Endodermal cell (in vitro differentiated cells): ENCODE measurements around the gene C4orf51. TPM values are rescaled to one million over a fixed set of nuclear protein-coding genes. Genes with fewer than 3 reads are reported as not detected.
"Not testable (repeated sequence)": the region's sequence is repeated elsewhere in the genome, so short reads cannot be mapped to it uniquely, and the experiment has no call there.

ENCODE experiments used
- DNase-seq: peaks from one replicate; pipeline ENCODE4 v3.0.0-alpha.2; 2017
- H3K27ac ChIP-seq: 2 replicates; pipeline ENCODE4 v1.5.1; 2013; ENCODE audit warnings: mild to moderate bottlenecking, low read depth, low read length, moderate library complexity
- H3K27me3 ChIP-seq: 2 replicates; pipeline ENCODE4 v1.6.1; 2013; ENCODE audit warnings: mild to moderate bottlenecking, low read length, moderate library complexity; ENCODE audit not compliant: insufficient read depth, control insufficient read depth, poor library complexity, severe bottlenecking
- H3K36me3 ChIP-seq: 2 replicates; pipeline ENCODE4 v1.7.0; 2013; ENCODE audit warnings: mild to moderate bottlenecking, low read length, moderate library complexity; ENCODE audit not compliant: control insufficient read depth, insufficient read depth
- H3K4me1 ChIP-seq: one replicate; pipeline ENCODE4 v1.7.0; 2013; ENCODE audit warnings: low read length; ENCODE audit not compliant: control insufficient read depth, insufficient read depth
- H3K4me3 ChIP-seq: 2 replicates; pipeline ENCODE4 v1.5.1; 2013; ENCODE audit warnings: mild to moderate bottlenecking, low read length, moderate library complexity
- H3K9ac ChIP-seq: 2 replicates; pipeline ENCODE4 v1.6.1; 2013; ENCODE audit warnings: mild to moderate bottlenecking, low read length, moderate library complexity; ENCODE audit not compliant: poor library complexity, severe bottlenecking; ENCODE audit errors: extremely low read depth
- H3K9me3 ChIP-seq: 2 replicates; pipeline ENCODE4 v1.6.1; 2013; ENCODE audit warnings: mild to moderate bottlenecking, low read length, moderate library complexity; ENCODE audit not compliant: control insufficient read depth
- H3K27ac Mint-ChIP-seq: 2 replicates; pipeline ENCODE4 v1.8.0; 2020; ENCODE audit warnings: mixed read lengths
- H3K27me3 Mint-ChIP-seq: 2 replicates; pipeline ENCODE4 v1.8.0; 2021; ENCODE audit warnings: mild to moderate bottlenecking, mixed read lengths; ENCODE audit not compliant: insufficient read depth
- H3K36me3 Mint-ChIP-seq: 2 replicates; pipeline ENCODE4 v1.8.0; 2020; ENCODE audit warnings: low read depth, mixed read lengths
- H3K4me1 Mint-ChIP-seq: 2 replicates; pipeline ENCODE4 v1.8.0; 2020; ENCODE audit warnings: mixed read lengths
- H3K4me3 Mint-ChIP-seq: 2 replicates; pipeline ENCODE4 v1.8.0; 2020; ENCODE audit warnings: mild to moderate bottlenecking, moderate library complexity, mixed read lengths
- H3K9me3 Mint-ChIP-seq: 2 replicates; pipeline ENCODE4 v1.8.0; 2020; ENCODE audit warnings: mild to moderate bottlenecking, mixed read lengths
- WGBS, 2 experiments: methylation state at CpG; one replicate each; pipeline versions ENCODE4 v1.1.5 to v1.1.7; 2013; ENCODE audit warnings: missing lambda C conversion rate in 2 of 2, mixed read lengths in 1 of 2; ENCODE audit not compliant: insufficient coverage in 1 of 2, insufficient read length in 1 of 2; 5-methylcytosine and 5-hydroxymethylcytosine counted together
- total RNA-seq, 2 donors: library from RNA; stranded (reverse); fragmentation: NEBNext Ultra II Directional in 1 of 2; extraction: Animal tissue kit (Norgen Biotek cat#: 25700) in 1 of 2; gene quantifications; 2 replicates in 1 of 2; 3 replicates in 1 of 2; pipeline ENCODE4 v1.2.1, GENCODE V29; 2021
- TF ChIP-seq, protein P1 (sequence below): fragments of 200-600 bp; sonication (generic); conservative IDR thresholded peaks from 2 replicates; pipeline ENCODE4 v1.5.0; 2021; ENCODE audit warnings: antibody characterized with exemption, mild to moderate bottlenecking

C4orf51 gene
- total RNA-seq, 2 donors from 2014 or later: 6.8 TPM; not detected in 1

DNA sequence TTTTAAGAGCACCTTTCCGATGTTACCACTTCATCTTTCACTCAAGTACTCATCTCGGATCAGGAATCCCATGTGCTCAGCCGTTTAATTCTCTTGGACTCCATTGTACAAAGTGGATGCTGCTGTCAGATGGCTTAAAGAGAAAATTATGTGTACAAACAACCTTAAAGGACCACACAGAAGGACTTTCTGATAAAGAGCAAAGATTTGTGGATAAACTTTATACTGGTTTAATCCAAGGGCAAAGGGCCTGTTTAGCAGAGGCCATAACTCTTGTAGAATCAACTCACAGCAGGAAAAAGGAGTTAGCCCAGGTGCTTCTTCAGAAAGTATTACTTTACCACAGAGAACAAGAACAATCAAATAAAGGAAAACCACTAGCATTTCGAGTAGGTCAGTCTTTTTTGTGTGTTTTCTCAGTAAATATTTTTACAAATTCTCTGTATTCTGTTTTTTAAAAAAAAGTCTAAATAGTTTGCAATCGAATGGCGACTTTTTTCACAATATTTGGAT is 40.7 kb upstream of the C4orf51 start:
- 84 to 97% methylated on average over 4 to 6 of the region's 6 CpGs for WGBS, 2 experiments
- Mint-ChIP-seq H3K4me1 (peaks cover 22% of the 10 kb centered on the region), H3K9me3 (no peaks in the 10 kb centered on the region), H3K4me3 (no peak overlapping the region), H3K27me3 (peaks cover 53% of the 10 kb centered on the region), H3K36me3 (no peaks in the 10 kb centered on the region), H3K27ac (no peak overlapping the region)
- Histone ChIP-seq H3K27ac (no peak overlapping the region), H3K9me3 (no peaks in the 10 kb centered on the region), H3K36me3 (no peaks in the 10 kb centered on the region), H3K9ac (no peak overlapping the region), H3K4me1 (no peaks in the 10 kb centered on the region), H3K4me3 (no peak overlapping the region), H3K27me3 (peaks cover 78% of the 10 kb centered on the region)
- DNase-seq: no peak
- TF ChIP-seq, protein P1, sequence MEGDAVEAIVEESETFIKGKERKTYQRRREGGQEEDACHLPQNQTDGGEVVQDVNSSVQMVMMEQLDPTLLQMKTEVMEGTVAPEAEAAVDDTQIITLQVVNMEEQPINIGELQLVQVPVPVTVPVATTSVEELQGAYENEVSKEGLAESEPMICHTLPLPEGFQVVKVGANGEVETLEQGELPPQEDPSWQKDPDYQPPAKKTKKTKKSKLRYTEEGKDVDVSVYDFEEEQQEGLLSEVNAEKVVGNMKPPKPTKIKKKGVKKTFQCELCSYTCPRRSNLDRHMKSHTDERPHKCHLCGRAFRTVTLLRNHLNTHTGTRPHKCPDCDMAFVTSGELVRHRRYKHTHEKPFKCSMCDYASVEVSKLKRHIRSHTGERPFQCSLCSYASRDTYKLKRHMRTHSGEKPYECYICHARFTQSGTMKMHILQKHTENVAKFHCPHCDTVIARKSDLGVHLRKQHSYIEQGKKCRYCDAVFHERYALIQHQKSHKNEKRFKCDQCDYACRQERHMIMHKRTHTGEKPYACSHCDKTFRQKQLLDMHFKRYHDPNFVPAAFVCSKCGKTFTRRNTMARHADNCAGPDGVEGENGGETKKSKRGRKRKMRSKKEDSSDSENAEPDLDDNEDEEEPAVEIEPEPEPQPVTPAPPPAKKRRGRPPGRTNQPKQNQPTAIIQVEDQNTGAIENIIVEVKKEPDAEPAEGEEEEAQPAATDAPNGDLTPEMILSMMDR: no peak

DNA sequence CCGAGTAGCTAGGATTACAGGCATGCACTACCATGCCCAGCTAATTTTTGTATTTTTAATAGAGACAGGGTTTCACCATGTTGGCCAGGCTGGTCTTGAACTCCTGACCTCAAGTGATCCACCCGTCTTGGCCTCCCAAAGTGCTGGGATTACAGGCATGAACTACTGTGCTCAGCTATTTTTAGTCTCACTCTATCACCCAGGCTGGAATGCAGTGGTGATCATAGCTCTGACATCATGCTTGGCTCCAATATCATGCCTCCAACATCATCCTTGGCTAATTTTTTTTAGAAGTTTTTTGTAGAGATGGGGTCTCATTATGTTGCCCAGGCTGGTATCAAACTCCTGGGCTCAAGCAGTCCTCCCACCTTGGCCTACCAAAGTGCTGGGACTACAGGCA is 39.7 kb upstream of the C4orf51 start:
- not testable (repeated sequence) for H3K4me1 ChIP-seq, H3K4me3 ChIP-seq, H3K9ac ChIP-seq, H3K27ac ChIP-seq, H3K4me3 Mint-ChIP-seq, H3K36me3 ChIP-seq, H3K9me3 Mint-ChIP-seq, H3K9me3 ChIP-seq, DNase-seq, H3K27ac Mint-ChIP-seq, H3K36me3 Mint-ChIP-seq
- peaks cover 68% of the 10 kb centered on the region for H3K27me3 ChIP-seq
- WGBS, 2 experiments: 80 to 100% methylated on average over 1 to 2 of the region's 2 CpGs
- H3K4me1 Mint-ChIP-seq: peaks cover 16% of the 10 kb centered on the region
- peaks cover 46% of the 10 kb centered on the region for H3K27me3 Mint-ChIP-seq

DNA sequence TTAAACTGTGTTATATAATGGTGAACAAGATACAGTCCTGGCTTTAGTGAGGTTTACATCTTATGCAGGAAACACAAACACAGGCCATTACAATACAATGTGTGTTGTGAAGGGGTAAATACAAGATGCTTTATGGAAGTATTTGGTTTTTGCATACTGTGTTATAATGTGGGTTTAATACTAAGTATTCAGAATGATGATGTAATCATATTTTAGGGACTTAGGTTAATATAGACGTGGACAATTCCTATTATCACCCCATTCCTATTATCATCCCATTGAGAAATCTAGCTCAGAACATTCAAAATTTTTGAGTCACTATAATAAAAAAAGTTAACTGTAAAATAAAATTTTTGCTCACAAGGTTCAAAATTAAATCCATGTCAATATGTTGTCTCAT is 36.7 kb upstream of the C4orf51 start:
- peaks cover 14% of the 10 kb centered on the region for H3K4me1 Mint-ChIP-seq
- H3K9me3 ChIP-seq: no peaks in the 10 kb centered on the region
- TF ChIP-seq, protein P1: no peak
- H3K4me3 Mint-ChIP-seq: no peak overlapping the region
- H3K4me3 ChIP-seq: no peak overlapping the region
- peaks cover 38% of the 10 kb centered on the region for H3K27me3 ChIP-seq
- no peak for DNase-seq
- no peaks in the 10 kb centered on the region for H3K9me3 Mint-ChIP-seq
- peaks cover 20% of the 10 kb centered on the region for H3K27me3 Mint-ChIP-seq
- no peak overlapping the region for H3K27ac Mint-ChIP-seq
- no peak overlapping the region for H3K9ac ChIP-seq
- no peaks in the 10 kb centered on the region for H3K36me3 Mint-ChIP-seq
- WGBS, 2 experiments: no CpG with 5 or more reads among the region's 1 CpG
- no peak overlapping the region for H3K27ac ChIP-seq
- peaks cover 2% of the 10 kb centered on the region for H3K4me1 ChIP-seq
- H3K36me3 ChIP-seq: no peaks in the 10 kb centered on the region

DNA sequence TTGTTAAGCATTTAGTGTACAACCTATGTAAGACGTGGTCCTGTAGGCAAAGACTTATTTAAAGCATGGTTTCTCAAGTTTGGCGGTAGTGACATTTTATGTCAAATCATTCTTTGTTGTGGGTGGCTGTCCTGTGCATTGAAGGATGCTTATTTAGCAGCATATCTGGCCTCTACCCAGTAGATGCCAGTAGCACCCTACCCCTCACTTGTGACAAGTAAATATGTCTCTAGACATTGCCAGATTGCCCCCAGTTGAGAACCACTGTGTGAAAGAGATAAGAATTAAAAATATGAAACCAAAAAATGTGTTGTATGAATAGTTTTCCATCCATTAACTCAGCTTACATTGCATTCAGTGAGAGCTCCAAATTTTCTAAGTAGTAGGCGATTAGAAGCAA is 35.2 kb upstream of the C4orf51 start:
- Mint-ChIP-seq H3K4me3 (no peak overlapping the region), H3K4me1 (peaks cover 12% of the 10 kb centered on the region), H3K27ac (no peak overlapping the region), H3K27me3 (peaks cover 9% of the 10 kb centered on the region), H3K36me3 (no peaks in the 10 kb centered on the region), H3K9me3 (no peaks in the 10 kb centered on the region)
- TF ChIP-seq, protein P1: peak; percentile 12
- Histone ChIP-seq H3K4me1 (peaks cover 2% of the 10 kb centered on the region), H3K27ac (no peak overlapping the region), H3K9ac (no peak overlapping the region), H3K36me3 (no peaks in the 10 kb centered on the region), H3K27me3 (peaks cover 24% of the 10 kb centered on the region), H3K9me3 (no peaks in the 10 kb centered on the region), H3K4me3 (no peak overlapping the region)
- no peak for DNase-seq
- WGBS, 2 experiments: 97% methylated on average over 3 of the region's 3 CpGs; no CpG with 5 or more reads in 1 of the 2 experiments
